ENCODE data around the gene TMEM184C.
A peak's percentile ranks its signal among the peaks of the same experiment; 100 is the strongest.

TMEM184C gene

DNA sequence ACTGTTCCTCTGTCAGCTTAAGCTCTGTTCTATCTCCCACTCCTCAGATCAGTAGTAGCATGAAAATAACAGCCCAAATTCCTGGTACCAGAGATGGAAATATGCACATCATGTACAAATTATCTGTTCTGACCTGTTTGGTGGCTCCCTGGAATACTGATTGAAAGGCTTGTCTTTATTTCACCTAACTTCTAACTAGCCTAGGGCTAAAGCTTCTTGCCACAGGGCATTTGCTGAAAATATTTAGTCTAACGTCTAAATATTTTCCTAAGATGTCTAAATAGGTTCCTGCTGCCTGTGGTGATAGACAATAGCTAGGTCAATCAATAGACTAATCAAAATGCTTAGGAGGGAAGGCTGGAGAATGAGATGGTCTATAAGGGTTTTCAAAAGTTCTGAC, 79.7 kb downstream of the TMEM184C start:
- Mint-ChIP-seq H3K4me3 (no peak overlapping the region), H3K4me1 (no peaks in the 10 kb centered on the region), H3K27me3 (ENCODE audit: low read depth, poor library complexity) (peaks cover 6% of the 10 kb centered on the region), H3K36me3 (ENCODE audit: low read depth) (no peaks in the 10 kb centered on the region), H3K9me3 (peaks cover 8% of the 10 kb centered on the region), H3K27ac (no peak overlapping the region)
- TF ChIP-seq, protein P1, sequence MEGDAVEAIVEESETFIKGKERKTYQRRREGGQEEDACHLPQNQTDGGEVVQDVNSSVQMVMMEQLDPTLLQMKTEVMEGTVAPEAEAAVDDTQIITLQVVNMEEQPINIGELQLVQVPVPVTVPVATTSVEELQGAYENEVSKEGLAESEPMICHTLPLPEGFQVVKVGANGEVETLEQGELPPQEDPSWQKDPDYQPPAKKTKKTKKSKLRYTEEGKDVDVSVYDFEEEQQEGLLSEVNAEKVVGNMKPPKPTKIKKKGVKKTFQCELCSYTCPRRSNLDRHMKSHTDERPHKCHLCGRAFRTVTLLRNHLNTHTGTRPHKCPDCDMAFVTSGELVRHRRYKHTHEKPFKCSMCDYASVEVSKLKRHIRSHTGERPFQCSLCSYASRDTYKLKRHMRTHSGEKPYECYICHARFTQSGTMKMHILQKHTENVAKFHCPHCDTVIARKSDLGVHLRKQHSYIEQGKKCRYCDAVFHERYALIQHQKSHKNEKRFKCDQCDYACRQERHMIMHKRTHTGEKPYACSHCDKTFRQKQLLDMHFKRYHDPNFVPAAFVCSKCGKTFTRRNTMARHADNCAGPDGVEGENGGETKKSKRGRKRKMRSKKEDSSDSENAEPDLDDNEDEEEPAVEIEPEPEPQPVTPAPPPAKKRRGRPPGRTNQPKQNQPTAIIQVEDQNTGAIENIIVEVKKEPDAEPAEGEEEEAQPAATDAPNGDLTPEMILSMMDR (IDR thresholded peaks at IDR 0.05): no peak
- DNase-seq: no peak

DNA sequence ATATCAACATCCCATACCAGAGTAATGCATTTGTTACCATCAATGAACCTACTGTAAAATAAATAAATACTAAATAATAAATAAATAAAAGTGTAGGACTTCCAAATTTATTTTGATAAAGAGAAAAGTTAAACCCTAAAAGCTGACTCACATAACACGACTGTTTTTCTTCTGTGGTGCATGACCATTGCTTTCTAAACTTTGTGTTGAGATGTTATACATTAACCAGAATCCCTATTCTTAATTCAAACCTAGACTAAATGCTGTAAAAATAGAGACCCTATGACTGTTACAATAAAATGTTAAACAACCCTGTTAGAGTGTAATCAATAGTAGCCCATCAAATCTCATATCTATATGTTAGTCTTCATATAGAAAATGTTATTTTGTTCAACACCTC, 87.6 kb downstream of the TMEM184C start:
- no peak for DNase-seq
- H3K27me3 Mint-ChIP-seq (ENCODE audit: low read depth, poor library complexity): peaks cover 14% of the 10 kb centered on the region
- H3K27ac Mint-ChIP-seq: no peak overlapping the region
- no peaks in the 10 kb centered on the region for H3K4me1 Mint-ChIP-seq
- H3K9me3 Mint-ChIP-seq: peaks cover 3% of the 10 kb centered on the region
- no peaks in the 10 kb centered on the region for H3K36me3 Mint-ChIP-seq (ENCODE audit: low read depth)
- TF ChIP-seq, protein P1 (IDR thresholded peaks at IDR 0.05): no peak
- no peak overlapping the region for H3K4me3 Mint-ChIP-seq

DNA sequence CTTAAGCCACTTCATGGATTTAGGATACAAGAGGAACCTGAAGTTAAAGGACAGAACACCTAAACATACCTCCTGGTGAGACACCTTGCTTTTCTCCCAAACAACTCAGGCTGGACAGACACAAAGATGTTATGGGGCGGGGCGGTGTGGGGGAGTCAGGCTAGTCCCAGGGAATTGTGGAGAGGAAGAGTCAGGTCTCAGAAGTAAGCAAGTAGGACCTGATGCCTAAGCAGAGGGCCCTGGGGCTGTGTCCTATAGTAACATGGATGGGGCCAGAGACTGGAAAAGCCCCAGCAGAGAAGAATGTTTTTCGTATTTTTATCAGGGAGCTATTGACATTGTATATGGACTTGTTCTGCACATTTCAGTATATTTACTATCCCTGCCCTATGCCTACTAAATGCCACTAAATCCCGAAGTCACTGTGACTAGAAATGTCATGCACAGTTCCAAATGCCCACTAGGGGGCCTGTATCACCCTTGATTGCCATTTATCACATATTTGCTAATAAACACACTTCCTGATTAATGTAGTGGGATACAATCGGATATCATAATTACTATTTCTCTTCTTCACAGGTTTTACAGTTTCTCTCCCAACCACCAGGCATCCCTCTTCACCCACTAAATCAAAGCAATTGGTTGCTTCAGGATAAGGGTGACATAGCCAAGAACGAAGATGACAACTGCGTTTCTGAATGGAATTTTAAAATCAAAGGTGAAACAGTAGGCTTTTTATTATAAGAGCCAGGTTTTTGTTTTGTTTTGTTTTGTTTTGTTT, 90.9 kb downstream of the TMEM184C start:
- Mint-ChIP-seq H3K4me3 (no peak overlapping the region), H3K36me3 (ENCODE audit: low read depth) (no peaks in the 10 kb centered on the region), H3K27me3 (ENCODE audit: low read depth, poor library complexity) (peaks cover 10% of the 10 kb centered on the region), H3K27ac (no peak overlapping the region), H3K9me3 (no peaks in the 10 kb centered on the region), H3K4me1 (peaks cover under 1% of the 10 kb centered on the region)
- TF ChIP-seq, protein P1 (IDR thresholded peaks at IDR 0.05): no peak
- peak; percentile 48 for DNase-seq

DNA sequence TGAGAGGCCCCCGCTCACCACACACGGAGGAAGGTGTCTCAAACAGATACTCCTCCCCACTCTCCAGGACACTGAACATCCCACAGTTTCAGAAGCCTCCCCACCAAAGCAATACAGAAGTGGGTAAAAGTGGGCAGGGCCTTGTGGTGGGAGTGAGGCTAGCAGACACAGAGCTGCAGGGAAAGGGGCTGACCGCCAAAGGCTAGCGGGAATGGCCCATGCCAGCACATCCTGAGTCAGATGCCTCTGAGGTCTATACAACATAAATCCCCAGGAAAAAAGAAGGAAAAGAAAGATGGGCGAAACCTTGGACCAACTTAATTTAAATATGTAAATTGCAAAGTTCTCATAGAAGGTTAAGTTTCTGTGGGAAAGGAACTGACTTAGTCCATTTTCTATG, 92.8 kb downstream of the TMEM184C start:
- H3K4me3 Mint-ChIP-seq: no peak overlapping the region
- TF ChIP-seq, protein P1 (IDR thresholded peaks at IDR 0.05): no peak
- no peaks in the 10 kb centered on the region for H3K36me3 Mint-ChIP-seq (ENCODE audit: low read depth)
- no peaks in the 10 kb centered on the region for H3K9me3 Mint-ChIP-seq
- H3K27me3 Mint-ChIP-seq (ENCODE audit: low read depth, poor library complexity): peaks cover 4% of the 10 kb centered on the region
- no peak for DNase-seq
- H3K27ac Mint-ChIP-seq: no peak overlapping the region
- peaks cover 9% of the 10 kb centered on the region for H3K4me1 Mint-ChIP-seq

DNA sequence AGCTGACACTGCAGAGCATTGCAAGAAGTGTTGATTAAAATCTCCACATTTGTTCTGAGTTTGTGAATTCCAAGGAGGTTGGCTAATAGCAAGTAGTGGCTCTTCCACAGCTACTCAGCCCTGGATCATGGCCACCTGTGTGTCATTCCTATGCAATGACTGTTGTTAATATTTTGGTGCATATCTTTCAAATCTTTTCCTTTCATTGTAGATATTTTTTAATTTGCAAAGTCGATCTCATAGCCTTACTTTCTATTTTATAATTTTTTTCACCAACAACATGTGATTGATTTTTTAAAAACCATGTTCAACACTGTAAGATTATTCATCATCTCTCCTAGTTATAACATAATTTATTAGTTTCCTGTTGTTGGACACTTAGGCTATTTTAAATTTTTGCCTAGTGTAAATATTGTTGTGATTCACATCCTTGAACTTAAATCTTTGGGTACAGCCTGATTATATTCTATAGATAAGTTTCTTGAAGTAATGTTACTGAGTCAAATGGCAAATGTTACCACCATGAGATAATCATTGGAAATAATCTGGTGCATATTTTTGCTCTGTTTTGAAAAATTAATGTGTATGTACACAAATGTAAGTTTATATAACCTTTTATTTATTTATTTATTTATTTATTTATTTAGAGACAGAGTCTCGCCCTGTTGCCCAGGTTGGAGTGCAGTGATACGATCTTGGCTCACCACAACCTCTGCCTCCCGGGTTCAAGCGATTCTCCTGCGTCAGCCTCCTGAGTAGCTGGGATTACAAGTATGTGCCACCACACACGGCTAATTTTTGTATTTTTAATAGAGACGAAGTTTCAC, 97.6 kb downstream of the TMEM184C start:
- H3K4me3 Mint-ChIP-seq: no peak overlapping the region
- H3K36me3 Mint-ChIP-seq (ENCODE audit: low read depth): no peaks in the 10 kb centered on the region
- no peaks in the 10 kb centered on the region for H3K9me3 Mint-ChIP-seq
- H3K27me3 Mint-ChIP-seq (ENCODE audit: low read depth, poor library complexity): peaks cover 4% of the 10 kb centered on the region
- no peak for DNase-seq
- H3K27ac Mint-ChIP-seq: no peak overlapping the region
- peaks cover 9% of the 10 kb centered on the region for H3K4me1 Mint-ChIP-seq
- TF ChIP-seq, protein P1 (IDR thresholded peaks at IDR 0.05): no peak
